IPS DF 4.7 (cell line): Measurements from ENCODE around the gene SNX22.

Experiments
- DNase-seq: peaks from one replicate; pipeline ENCODE4 v3.0.0-alpha.2; 2013; ENCODE audit warnings: low spot score; ENCODE audit errors: extremely low read depth

SNX22 gene

GRCh38 chr15:64205202-64205601 is 53.7 kb downstream of the SNX22 start:
- DNase-seq: no peak
